Glutamatergic neuron (in vitro differentiated cells): Measurements from ENCODE around the gene UGT3A2. TPM values are rescaled to one million over a fixed set of nuclear protein-coding genes. Genes with fewer than 3 reads are reported as not detected.
"Not testable (repeated sequence)": the region's sequence is repeated elsewhere in the genome, so short reads cannot be mapped to it uniquely, and the experiment has no call there.

ENCODE experiments used
- DNase-seq: peaks from one replicate; pipeline ENCODE4 v3.0.0; 2022
- H3K27ac Mint-ChIP-seq: one replicate; pipeline ENCODE4 v1.8.0; 2020; ENCODE audit warnings: mild to moderate bottlenecking, mixed read lengths, inconsistent platforms; ENCODE audit not compliant: unreplicated experiment
- H3K27me3 Mint-ChIP-seq: one replicate; pipeline ENCODE4 v1.8.0; 2020; ENCODE audit warnings: mild to moderate bottlenecking, moderate library complexity, mixed read lengths, inconsistent platforms; ENCODE audit not compliant: unreplicated experiment
- H3K36me3 Mint-ChIP-seq: one replicate; pipeline ENCODE4 v1.8.0; 2020; ENCODE audit warnings: mild to moderate bottlenecking, mixed read lengths, inconsistent platforms; ENCODE audit not compliant: unreplicated experiment
- H3K4me1 Mint-ChIP-seq: one replicate; pipeline ENCODE4 v1.8.0; 2020; ENCODE audit warnings: mild to moderate bottlenecking, low read depth, mixed read lengths, inconsistent platforms; ENCODE audit not compliant: unreplicated experiment
- H3K4me3 Mint-ChIP-seq: one replicate; pipeline ENCODE4 v1.8.0; 2020; ENCODE audit warnings: mild to moderate bottlenecking, mixed read lengths, inconsistent platforms; ENCODE audit not compliant: unreplicated experiment
- H3K9me3 Mint-ChIP-seq: one replicate; pipeline ENCODE4 v1.8.0; 2020; ENCODE audit warnings: mild to moderate bottlenecking, moderate library complexity, mixed read lengths, inconsistent platforms; ENCODE audit not compliant: unreplicated experiment
- total RNA-seq: library from RNA; stranded (reverse); fragmentation: NEBNext Ultra II Directional; extraction: Animal tissue kit (Norgen Biotek cat#: 25700); gene quantifications from one replicate; pipeline ENCODE4 v1.2.1, GENCODE V29; 2021; ENCODE audit not compliant: unreplicated experiment
- TF ChIP-seq, protein P1 (sequence below): fragments of 200-600 bp; sonication (generic); IDR thresholded peaks from one replicate; pipeline ENCODE4 v1.5.0; 2021; ENCODE audit not compliant: partially characterized antibody, unreplicated experiment

The UGT3A2 gene
- total RNA-seq, 1 donor from 2014 or later: 0.37 TPM

DNA sequence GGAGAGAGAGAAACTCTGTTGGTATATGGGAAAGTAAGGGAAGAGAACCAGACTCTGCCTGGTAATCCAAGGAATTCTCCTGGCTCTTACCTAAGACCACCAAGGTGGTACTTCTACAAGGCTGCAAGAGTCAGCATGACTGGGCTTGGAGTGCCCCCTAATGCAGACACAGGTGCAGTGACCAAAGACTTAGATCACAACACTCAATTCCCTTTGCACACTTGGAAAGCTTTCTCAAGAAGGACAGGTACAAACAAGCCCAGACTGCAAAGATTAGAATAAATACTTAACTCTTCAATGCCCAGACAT is 25.2 kb downstream of the UGT3A2 start:
- peaks cover 4% of the 10 kb centered on the region for H3K36me3 Mint-ChIP-seq
- no peaks in the 10 kb centered on the region for H3K27me3 Mint-ChIP-seq
- no peak overlapping the region for H3K4me3 Mint-ChIP-seq
- TF ChIP-seq, protein P1, sequence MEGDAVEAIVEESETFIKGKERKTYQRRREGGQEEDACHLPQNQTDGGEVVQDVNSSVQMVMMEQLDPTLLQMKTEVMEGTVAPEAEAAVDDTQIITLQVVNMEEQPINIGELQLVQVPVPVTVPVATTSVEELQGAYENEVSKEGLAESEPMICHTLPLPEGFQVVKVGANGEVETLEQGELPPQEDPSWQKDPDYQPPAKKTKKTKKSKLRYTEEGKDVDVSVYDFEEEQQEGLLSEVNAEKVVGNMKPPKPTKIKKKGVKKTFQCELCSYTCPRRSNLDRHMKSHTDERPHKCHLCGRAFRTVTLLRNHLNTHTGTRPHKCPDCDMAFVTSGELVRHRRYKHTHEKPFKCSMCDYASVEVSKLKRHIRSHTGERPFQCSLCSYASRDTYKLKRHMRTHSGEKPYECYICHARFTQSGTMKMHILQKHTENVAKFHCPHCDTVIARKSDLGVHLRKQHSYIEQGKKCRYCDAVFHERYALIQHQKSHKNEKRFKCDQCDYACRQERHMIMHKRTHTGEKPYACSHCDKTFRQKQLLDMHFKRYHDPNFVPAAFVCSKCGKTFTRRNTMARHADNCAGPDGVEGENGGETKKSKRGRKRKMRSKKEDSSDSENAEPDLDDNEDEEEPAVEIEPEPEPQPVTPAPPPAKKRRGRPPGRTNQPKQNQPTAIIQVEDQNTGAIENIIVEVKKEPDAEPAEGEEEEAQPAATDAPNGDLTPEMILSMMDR: no peak
- no peak for DNase-seq
- no peak overlapping the region for H3K27ac Mint-ChIP-seq
- no peaks in the 10 kb centered on the region for H3K9me3 Mint-ChIP-seq
- no peaks in the 10 kb centered on the region for H3K4me1 Mint-ChIP-seq

DNA sequence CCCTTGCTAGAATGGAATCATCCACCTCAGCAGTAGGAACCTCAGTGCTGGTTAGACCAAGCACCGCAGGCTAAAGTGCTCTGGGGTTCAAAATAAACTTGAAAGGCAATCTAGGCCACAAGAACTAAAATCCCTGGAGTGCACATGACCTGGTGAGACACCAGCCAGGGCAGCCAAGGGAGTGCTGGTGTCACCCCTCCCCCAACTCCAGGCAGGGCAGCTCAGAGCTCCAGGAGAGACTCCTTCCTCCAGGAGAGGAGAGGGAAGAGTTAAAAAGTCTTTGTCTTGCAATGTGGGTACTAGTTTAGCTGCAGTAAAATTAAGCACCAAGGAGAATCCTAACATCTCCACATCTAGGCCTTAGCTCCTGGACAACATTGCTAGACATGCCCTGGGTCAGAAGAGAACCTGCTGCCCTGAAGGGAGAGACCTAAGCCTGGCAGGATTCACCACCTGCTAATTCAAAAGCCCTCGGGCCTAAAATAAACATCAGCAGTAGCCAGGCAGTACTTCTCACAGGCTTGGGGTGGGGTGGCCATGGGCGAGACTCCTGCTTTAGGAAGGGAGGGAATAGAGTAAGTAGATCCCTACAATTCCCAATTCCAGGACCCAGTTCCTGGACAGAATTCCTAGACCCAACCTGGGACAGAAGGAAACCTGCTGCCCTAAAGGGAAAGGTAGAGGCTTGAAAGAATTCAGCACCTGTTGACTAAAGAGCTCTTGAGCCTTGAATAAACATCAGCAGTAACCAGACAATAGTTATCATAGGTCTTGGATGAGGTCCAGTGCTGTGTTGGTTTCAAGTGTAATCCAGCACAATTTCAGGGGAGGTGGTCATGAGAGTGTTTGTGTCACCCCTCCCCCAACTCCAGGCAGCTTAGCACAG is 25.8 kb downstream of the UGT3A2 start:
- H3K4me1 Mint-ChIP-seq: no peaks in the 10 kb centered on the region
- H3K9me3 Mint-ChIP-seq: no peaks in the 10 kb centered on the region
- H3K27ac Mint-ChIP-seq: no peak overlapping the region
- peaks cover 4% of the 10 kb centered on the region for H3K36me3 Mint-ChIP-seq
- H3K4me3 Mint-ChIP-seq: no peak overlapping the region
- TF ChIP-seq, protein P1: no peak
- no peaks in the 10 kb centered on the region for H3K27me3 Mint-ChIP-seq
- no peak for DNase-seq

DNA sequence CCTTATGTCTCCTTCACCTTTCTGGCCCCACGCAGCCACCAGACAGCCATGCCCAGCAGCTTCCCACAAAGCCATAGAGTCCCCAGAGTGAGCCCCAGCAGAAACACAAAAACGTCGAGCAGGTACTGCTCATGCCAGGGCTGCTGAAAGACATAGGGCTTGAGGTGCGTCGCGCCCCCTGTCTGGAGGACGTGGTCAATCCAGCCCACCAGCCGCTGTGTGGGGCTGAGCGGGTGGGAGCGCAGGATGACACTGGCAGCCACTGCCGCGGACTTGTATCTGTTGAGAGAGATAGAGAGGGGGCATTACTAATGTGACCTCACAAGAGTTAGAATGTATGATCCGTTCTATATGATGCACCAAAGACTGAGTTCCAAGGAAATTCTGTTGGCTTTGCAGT is 31.0 kb downstream of the UGT3A2 start:
- H3K27me3 Mint-ChIP-seq: no peaks in the 10 kb centered on the region
- TF ChIP-seq, protein P1: no peak
- H3K27ac Mint-ChIP-seq: no peak overlapping the region
- peaks cover 2% of the 10 kb centered on the region for H3K9me3 Mint-ChIP-seq
- no peak overlapping the region for H3K4me3 Mint-ChIP-seq
- DNase-seq: no peak
- H3K36me3 Mint-ChIP-seq: peaks cover 4% of the 10 kb centered on the region
- H3K4me1 Mint-ChIP-seq: no peaks in the 10 kb centered on the region

DNA sequence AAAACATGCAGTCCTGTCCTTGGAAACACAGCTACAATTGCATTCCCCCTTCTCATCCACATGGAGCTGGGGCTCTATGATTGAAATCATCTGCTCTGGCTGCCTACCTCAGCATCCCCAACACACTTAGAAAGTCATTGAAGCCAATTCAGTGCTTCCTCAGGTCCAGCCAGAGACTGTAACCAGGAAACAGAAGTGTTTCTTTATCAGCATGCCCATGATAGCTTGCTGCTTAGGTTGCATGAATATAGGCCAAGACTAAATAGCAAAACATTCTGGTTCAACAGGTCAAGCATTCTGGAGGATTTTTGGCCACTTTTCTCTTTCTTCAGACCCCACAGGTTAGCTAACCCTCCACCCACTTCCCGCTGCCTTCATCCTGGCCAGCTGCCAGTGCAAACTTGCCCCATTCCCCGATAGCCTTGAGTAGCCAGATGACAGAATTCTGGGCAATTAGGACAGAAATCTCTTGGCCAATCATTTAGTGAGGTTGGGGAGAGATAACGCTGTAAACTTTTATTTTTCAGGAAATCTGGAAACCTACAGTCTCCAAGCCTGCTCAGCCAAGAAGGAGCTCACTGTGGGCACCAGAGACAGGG is 32.0 kb downstream of the UGT3A2 start:
- H3K4me3 Mint-ChIP-seq, H3K27me3 Mint-ChIP-seq, H3K9me3 Mint-ChIP-seq, H3K4me1 Mint-ChIP-seq, DNase-seq, H3K36me3 Mint-ChIP-seq, H3K27ac Mint-ChIP-seq: not testable (repeated sequence)

DNA sequence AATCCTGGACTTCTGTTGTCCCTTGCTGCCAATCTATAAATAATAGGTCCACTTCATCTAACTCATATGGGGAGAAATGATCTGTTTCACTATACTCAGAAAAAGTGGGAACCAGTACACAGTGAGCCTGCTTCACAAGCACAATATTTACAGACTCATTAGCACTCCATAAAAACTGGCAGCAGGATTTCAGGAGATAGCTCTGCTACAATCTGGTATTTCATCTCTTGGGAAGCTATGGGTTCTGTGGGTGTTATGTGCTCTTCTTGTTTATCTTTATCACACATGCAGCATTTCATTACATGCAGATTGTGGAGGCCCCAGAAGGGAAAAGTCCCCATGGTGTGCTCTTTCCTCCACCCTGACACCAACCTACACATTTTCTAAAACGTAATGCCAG is 33.2 kb downstream of the UGT3A2 start:
- H3K27ac Mint-ChIP-seq: no peak overlapping the region
- TF ChIP-seq, protein P1: no peak
- DNase-seq: no peak
- peaks cover 4% of the 10 kb centered on the region for H3K36me3 Mint-ChIP-seq
- no peaks in the 10 kb centered on the region for H3K4me1 Mint-ChIP-seq
- H3K9me3 Mint-ChIP-seq: peaks cover 2% of the 10 kb centered on the region
- H3K4me3 Mint-ChIP-seq: no peak overlapping the region
- no peaks in the 10 kb centered on the region for H3K27me3 Mint-ChIP-seq
